Posterior cingulate gyrus (tissue), 11 donors: ENCODE results near the gene EDC3.
"Not testable (repeated sequence)": the region's sequence is repeated elsewhere in the genome, so short reads cannot be mapped to it uniquely, and the experiment has no call there.

Experiments used
- DNase-seq, 10 donors: peaks; one replicate each; pipeline versions ENCODE4 v3.0.0 to v3.0.0-alpha.2; 2020 to 2021; ENCODE audit warnings: mixed read lengths in 3 of 10
- intact Hi-C: fragments of 100-400 bp; cut with DNase I; formaldehyde crosslinking; loops from one replicate; pipeline ENCODE4 v1.15.1; 2023

Gene EDC3

GRCh38 chr15:74695597-74696397 lies at the start of gene EDC3:
Gene EDC3, minus strand, starts transcription at chr15:74696024. Its CDS starts 20,900 bp downstream, at chr15:74675124.
- DNase-seq = peak; percentile 82 to 98 (median 90)
- intact Hi-C loops = no loop called here

- intact Hi-C loops = no loop called here
- DNase-seq = no peak
Observed at GRCh38 chr15:74742422-74742821, 46.6 kb upstream of the EDC3 start.

- DNase-seq, intact Hi-C loops: not testable (repeated sequence)
Observed at GRCh38 chr15:74738239-74738638, 42.4 kb upstream of the EDC3 start.

GRCh38 chr15:74735305-74735704 lies 39.5 kb upstream of the EDC3 start:
- DNase-seq = no peak
- intact Hi-C loops = no loop called here

GRCh38 chr15:74733269-74733668 lies 37.4 kb upstream of the EDC3 start:
- DNase-seq = no peak
- intact Hi-C loops = no loop called here

GRCh38 chr15:74732846-74733245 lies 37.0 kb upstream of the EDC3 start:
- no peak for DNase-seq

GRCh38 chr15:74730619-74731316 lies 34.9 kb upstream of the EDC3 start:
- no peak for DNase-seq
- intact Hi-C loops = no loop called here

More at GRCh38 chr15:74732846-74733245, 37.0 kb upstream of the EDC3 start:
- intact Hi-C loops = no loop called here

GRCh38 chr15:74729372-74729771 lies 33.5 kb upstream of the EDC3 start:
- intact Hi-C loops, DNase-seq: not testable (repeated sequence)

GRCh38 chr15:74728699-74729098 lies 32.9 kb upstream of the EDC3 start:
- DNase-seq, intact Hi-C loops: not testable (repeated sequence)

GRCh38 chr15:74727727-74728126 lies 31.9 kb upstream of the EDC3 start:
- no peak for DNase-seq
- intact Hi-C loops = no loop called here

- no peak for DNase-seq
- intact Hi-C loops = no loop called here
Observed at GRCh38 chr15:74726774-74727164, 30.9 kb upstream of the EDC3 start.

GRCh38 chr15:74725845-74726773 lies 30.3 kb upstream of the EDC3 start:
- intact Hi-C loops = no loop called here
- DNase-seq = peak in 6 of 10 donors; percentile 9 to 89 (median 30)

GRCh38 chr15:74725225-74725774 lies 29.5 kb upstream of the EDC3 start, which contains the start of gene CYP1A1:
Gene CYP1A1, minus strand, starts transcription at chr15:74725528. Its CDS starts 2,431 bp downstream, at chr15:74723097.
- peak in 6 of 10 donors; percentile 21 to 85 (median 65) for DNase-seq
- intact Hi-C loops = no loop called here

GRCh38 chr15:74724570-74725224 lies 28.9 kb upstream of the EDC3 start:
- intact Hi-C loops = no loop called here
- no peak for DNase-seq

GRCh38 chr15:74723754-74724334 lies 28.0 kb upstream of the EDC3 start:
- intact Hi-C loops = no loop called here
- no peak for DNase-seq

GRCh38 chr15:74723187-74723586 lies 27.4 kb upstream of the EDC3 start:
- intact Hi-C loops = no loop called here
- no peak for DNase-seq

GRCh38 chr15:74722591-74722990 lies 26.8 kb upstream of the EDC3 start:
- DNase-seq = no peak
- intact Hi-C loops = no loop called here

- intact Hi-C loops = no loop called here
- no peak for DNase-seq
Observed at GRCh38 chr15:74716651-74717050, 20.8 kb upstream of the EDC3 start.

GRCh38 chr15:74712311-74712710 lies 16.5 kb upstream of the EDC3 start:
- no peak for DNase-seq
- intact Hi-C loops = no loop called here
